Esophagus squamous epithelium (tissue), 4 donors: ENCODE measurements around the gene ABCB11.

ENCODE experiments used
- CTCF ChIP-seq, 6 experiments: fragments of 450-650 bp in 4 of 6; fragments of 200-600 bp in 2 of 6; sonication (generic) in 2 of 6; IDR thresholded peaks; one replicate each; pipeline ENCODE4 v1.5.1; 2016 to 2019; ENCODE audit warnings: antibody characterized with exemption in 6 of 6, mild to moderate bottlenecking in 4 of 6, moderate library complexity in 4 of 6
- POLR2A ChIP-seq, 4 donors: fragments of 450-650 bp; IDR thresholded peaks; one replicate each; pipeline ENCODE4 v1.6.1; 2017; ENCODE audit warnings: antibody characterized with exemption in 4 of 4, mild to moderate bottlenecking in 4 of 4, moderate library complexity in 3 of 4

- no peak for TF ChIP-seq CTCF (IDR thresholded peaks at IDR 0.05)
- TF ChIP-seq POLR2A (IDR thresholded peaks at IDR 0.05), result no peak
Observed at GRCh38 chr2:168949324-168949723, 81.8 kb downstream of the ABCB11 start.
